Right ventricle myocardium superior (tissue), 1 donor: ENCODE data around the gene RALGAPA2. TPM values are rescaled to one million over a fixed set of nuclear protein-coding genes. Genes with fewer than 3 reads are reported as not detected.
A peak's percentile ranks its signal among the peaks of the same experiment; 100 is the strongest.

Experiments
- ATAC-seq: fragments of 200-7000 bp; cut with Tn5 transposase; one replicate; pipeline ENCODE4 v1.9.1; 2020; ENCODE audit warnings: mild to moderate bottlenecking; ENCODE audit not compliant: poor library complexity
- DNase-seq: peaks from one replicate; pipeline ENCODE4 v3.0.0-alpha.2; 2020
- intact Hi-C: fragments of 100-400 bp; cut with DNase I; formaldehyde crosslinking; loops from one replicate; pipeline ENCODE4 v1.11.2; 2022
- total RNA-seq: library from RNA; stranded (reverse); fragmentation: NEBNext Ultra II Directional; extraction: Animal tissue kit (Norgen Biotek cat#: 25700); gene quantifications from one replicate; pipeline ENCODE4 v1.2.1, GENCODE V29; 2021
- donor health status: DM: no; HTN: yes; CAD: no; lungs with severe emphysema.

Gene RALGAPA2
- total RNA-seq, 1 donor from 2014 or later = 15.5 TPM

DNA sequence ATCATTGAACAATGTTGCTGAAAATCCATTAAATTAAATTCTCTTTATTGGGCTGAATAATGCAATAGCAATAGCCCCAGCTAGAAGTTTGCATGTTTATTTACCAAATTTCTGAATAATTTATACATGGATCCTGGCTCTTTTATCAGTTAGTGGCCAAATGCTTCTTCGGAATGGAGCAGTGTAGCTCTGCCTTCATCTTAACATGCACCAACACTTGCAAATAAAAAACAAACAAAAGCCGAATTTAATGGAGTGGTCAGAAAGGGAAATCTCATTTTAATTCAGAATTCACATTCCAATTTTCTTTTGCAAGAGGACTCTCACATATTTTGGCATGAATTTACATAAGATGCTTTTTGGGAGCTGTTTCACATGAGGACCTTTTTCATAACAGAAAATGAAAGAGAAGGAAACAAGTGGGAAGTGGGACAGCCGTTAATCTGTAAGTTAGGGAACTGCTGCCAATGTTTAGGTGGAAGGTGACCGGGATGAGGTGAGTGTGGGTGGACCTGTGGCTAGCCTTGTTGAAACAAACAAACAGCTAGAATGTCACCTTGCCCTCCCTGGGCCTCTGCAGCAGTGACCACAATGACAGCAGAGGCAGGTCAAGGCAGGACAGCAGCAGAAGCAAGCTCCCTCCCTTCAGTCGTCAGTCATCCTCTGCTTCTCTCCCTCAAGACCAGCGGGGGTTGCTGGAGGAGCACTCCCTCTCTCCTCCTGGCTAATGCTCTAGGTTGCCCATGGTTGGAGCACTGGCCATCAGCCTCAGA is 271.4 kb downstream of the RALGAPA2 start:
- DNase-seq (no peak), ATAC-seq (peak; percentile 68)
- intact Hi-C loops = no loop called here

DNA sequence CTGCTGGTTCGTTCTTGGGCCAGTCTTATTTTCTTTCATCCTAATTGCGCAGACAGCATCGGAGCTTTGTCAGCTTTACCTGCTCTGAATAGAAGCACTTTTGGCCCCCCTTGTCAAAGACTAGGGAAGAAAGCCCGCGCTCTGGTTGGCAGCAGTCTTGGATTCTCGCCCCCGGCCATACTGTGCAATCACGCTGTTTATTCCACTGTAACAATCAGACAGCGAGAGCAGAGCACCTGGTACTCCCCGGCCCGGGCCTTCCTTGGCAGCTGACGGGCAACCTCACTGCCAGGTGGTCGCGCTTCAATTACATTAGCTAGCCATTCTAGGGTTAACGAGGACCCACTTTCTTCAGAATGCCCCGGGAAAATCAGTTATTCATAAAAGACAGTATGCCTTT is 272.0 kb downstream of the RALGAPA2 start:
- DNase-seq = no peak
- ATAC-seq = peak; percentile 36
- intact Hi-C loops = no loop called here

DNA sequence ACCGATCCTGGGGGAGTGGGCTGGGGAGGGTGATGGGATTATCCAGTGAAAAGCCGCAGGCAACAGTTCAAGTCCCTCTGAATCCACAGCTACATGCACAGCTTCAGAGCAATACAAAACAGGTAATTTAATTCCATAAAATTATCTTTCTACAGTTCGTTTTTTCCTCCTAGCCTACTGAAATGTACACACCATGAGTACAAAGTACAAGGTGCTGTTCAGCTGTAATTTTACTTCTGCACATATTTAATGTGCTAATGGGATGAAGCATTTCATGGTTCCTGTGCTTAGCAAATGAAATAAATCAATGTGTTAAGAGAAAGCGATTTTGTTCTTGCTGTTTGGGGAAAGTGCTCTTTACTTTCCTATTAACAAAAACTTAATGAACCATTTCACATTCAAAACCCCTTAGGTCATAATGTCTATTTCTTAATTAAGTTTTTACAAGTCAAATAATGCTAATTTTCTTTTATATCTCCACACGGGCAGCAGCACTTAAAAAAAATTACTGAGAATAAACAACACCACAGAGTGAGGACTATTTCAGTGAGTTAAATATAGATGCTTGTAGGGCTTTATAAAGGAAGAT is 272.7 kb downstream of the RALGAPA2 start:
- ATAC-seq = no peak
- intact Hi-C loops = no loop called here
- no peak for DNase-seq

DNA sequence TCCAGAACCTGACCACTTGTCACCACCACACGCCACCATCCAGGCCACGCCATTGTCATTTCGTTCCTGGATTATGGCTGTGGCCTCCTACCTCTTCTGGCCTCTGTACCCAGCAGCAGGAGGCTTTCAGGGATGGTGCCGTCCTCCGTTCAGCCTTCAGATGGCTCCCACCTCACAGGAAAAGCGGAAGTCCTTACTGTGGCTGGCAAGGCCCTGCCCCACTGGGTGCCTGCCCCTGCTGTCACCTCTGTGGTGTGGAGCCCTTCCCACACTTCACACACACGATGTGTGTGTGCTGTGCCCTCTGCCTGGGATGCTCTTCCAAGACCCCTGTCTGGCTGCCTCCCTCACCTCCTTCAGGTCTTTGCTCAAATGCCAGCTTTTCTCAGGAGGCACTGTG is 275.1 kb downstream of the RALGAPA2 start:
- intact Hi-C loops = no loop called here
- ATAC-seq (no peak), DNase-seq (no peak)

DNA sequence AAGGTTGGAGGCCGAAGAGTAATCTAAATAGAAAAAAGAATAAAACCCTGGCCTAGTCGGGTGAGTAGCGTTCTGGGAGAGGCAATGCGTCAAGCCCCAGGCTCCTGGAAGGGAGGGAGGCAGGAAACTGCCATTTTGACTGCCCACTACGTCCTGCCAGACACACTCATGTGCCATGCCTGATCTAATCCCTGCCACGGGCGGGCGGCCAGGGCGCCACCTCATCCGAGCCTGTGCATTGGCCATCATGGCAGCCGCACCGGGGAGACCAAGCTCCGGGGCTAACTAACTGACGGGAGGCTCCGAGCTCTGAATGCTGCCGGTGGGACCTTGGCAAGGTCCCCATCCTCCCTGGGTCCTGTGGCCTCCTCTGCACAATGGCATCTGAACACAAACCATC is 275.8 kb downstream of the RALGAPA2 start:
- intact Hi-C loops = no loop called here
- ATAC-seq (no peak), DNase-seq (no peak)

DNA sequence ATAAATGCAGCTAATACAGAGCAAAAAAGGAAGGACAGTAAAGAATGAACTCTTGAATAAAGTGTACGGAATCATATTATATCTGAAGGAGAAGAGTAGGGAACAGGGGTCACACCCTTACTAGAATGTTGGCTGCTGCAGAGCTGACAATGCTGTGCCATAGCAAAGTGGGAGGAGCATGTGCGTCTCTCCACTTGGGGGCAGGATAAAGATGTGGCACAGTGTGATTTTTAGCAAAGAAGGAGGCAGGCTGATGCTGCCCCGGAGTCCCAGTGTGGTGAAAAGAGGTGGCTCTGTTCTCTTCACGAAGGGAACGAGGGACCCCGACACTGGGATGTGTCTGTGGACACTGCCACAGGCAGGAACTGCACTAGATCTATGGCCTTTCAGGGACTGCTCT is 277.0 kb downstream of the RALGAPA2 start:
- peak; percentile 58 for ATAC-seq
- DNase-seq = no peak
- intact Hi-C loops = no loop called here

DNA sequence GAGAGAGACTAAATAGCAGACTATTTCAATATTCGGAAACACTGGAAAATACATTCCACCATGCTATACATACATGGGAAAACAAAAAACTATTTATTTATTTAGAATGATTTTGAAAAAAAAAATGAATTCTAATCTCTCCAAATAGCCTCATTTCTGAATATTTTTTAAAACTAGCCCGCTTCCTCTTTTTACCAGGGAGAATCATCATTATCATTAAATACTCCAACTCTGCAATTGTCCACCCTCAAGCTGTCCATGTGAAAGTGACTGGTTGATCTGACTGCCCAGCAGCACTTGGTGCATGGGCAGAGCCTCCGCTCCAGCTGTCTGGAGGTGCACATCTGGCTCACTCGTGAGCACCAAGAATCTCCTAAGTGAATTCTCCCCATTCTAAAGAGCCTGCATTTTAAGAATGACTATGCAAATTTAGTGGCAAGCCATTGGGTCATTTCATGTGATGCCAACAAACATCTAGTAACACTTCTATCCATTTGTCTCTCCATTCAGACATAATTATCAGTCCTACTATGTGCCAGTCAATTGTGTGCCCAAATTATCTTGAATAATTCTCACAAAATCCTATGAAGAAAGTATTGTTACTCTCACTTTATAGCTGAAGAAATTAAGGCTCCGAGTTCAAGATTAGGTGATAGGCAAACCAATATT is 279.7 kb downstream of the RALGAPA2 start:
- intact Hi-C loops = no loop called here
- ATAC-seq (no peak), DNase-seq (no peak)

DNA sequence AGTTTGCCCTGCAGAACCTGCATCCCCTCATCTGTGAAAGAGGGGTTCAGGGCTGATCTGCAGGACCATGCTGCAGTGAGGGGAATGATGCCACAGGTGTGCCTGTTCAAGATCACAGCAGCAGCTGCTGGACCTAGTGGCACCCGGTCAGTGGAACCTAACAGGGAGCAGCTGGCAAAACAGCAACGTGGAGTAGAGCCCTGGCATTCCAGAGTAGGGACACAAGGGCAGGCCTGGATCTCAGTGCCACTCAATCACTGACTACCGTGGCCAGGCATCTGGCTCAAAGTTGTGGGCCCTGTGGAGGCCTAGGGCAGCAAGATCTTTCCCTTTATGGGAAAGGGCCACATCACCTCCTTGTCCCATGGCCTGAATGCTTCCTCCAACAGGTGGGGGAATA is 282.4 kb downstream of the RALGAPA2 start:
- DNase-seq = no peak
- intact Hi-C loops = no loop called here
- peak; percentile 73 for ATAC-seq

DNA sequence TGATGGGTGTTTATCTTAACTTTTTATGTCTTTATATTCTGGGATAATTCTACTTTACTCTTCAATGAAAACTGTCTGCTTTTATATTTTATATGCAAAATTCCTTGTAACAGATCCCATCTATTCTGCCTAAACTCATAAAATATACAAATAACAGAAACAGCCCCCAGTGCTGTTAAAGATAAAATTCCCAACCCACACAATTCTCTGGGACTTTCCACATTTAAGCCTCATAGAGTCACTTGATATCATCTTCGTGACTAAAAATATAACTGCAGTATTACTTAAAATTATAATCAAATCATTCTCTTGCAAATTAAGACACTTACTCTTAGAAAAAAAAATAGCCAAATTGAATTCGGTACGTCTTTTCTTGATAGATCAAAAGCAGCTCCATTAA is 284.4 kb downstream of the RALGAPA2 start:
- intact Hi-C loops = no loop called here
- DNase-seq (no peak), ATAC-seq (no peak)

DNA sequence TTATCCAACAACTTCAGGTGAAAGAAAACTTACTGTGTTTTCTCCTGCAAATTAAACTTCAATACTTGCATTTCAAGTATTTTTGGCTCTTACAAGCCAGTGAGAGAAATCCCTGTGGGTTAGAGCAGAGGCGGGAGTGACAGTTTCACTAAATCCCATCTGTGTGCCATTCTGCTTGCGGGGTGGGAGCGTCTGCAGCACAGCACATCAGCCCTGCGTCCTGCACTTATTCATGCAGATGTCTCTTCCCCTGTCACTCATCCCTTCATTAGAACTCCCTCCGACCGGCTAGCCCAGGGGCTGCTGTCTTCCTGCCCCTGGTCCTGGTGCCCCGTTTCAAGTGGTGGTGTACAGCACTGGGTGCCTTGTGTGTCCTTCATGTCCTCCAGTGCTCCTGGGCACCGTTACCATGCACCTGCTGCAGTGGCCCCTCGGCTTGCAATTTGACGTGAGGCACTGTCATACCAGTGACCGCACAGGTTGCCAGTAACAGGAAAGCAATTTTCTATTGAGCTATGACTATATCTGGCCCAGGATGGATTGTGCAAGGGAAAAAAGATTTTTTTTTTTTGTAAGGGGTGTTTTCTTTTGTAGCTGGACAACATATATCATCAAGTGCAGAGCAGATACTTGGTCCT is 285.1 kb downstream of the RALGAPA2 start:
- DNase-seq (no peak), ATAC-seq (no peak)
- intact Hi-C loops = no loop called here

DNA sequence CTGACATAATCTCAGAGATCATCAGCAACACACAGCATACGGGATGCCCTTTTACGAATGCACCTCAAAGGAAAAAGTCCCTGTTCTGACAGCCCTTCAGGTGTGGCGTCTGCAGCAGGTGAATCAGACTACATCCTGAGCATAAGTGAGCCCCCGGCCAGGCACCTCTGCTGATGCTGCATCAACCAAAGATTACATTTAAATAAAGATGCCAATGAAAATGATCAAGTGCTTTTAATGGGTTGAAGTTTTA is 285.9 kb downstream of the RALGAPA2 start:
- no peak for ATAC-seq
- intact Hi-C loops = no loop called here
- DNase-seq = no peak

DNA sequence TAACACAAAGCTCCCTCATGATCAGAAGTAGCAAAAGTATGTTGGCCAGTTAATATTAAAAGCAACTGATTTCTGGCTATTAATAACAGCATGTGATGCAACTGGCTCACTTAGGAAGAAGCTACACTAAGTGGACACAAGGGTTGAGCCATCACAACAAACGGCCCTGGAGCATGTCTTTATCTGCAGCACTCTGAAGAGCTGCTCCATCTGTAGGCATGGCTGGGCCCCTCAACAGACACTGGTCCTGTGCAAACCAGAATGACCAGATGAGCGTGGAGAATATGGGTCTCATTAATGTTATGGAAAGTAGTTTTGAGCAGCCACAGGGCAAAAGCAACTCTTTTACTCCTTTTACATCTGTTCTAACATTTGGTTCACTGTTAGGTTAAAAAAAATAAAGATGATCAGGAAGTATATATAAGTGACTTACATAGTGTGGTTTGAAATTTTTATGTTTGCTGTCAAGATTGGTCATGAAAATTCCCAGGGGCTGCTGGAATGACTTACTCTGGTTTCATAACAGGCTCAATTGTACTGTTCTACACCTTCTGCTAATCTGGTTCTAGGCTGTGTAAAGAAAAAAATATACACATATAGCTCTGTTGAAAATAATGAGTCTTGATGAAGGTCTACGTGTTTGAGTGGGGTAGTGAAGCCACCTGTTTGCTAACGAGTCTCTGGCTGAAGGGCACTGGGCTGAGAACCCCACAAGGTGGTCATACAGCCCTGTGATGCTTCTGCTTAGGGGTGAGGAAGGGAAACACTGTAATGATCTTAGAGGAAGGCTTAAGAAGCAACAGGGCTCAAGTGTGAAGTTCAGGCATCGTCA is 286.4 kb downstream of the RALGAPA2 start:
- ATAC-seq (peak; percentile 43), DNase-seq (no peak)
- intact Hi-C loops = no loop called here

DNA sequence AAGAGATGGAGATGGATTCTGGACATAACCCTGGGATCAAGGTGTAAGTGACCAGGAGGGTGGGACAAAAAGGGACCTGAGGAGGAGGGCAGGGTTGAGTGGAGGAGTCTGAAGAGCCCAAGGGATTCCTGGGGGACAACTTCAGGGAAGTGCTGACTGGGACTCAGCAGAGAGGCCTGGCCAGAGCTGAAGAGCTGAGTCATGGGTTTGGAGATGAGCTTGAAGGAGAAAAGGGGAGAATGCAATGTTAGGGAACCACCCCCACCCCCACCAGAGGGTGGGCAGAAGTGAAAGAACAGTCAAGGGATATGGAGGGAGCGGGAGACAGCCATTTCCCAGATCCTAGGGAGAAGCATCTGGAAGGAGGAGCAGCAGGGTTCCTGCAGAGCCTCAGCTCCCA is 289.3 kb downstream of the RALGAPA2 start:
- intact Hi-C loops = no loop called here
- DNase-seq (no peak), ATAC-seq (no peak)

DNA sequence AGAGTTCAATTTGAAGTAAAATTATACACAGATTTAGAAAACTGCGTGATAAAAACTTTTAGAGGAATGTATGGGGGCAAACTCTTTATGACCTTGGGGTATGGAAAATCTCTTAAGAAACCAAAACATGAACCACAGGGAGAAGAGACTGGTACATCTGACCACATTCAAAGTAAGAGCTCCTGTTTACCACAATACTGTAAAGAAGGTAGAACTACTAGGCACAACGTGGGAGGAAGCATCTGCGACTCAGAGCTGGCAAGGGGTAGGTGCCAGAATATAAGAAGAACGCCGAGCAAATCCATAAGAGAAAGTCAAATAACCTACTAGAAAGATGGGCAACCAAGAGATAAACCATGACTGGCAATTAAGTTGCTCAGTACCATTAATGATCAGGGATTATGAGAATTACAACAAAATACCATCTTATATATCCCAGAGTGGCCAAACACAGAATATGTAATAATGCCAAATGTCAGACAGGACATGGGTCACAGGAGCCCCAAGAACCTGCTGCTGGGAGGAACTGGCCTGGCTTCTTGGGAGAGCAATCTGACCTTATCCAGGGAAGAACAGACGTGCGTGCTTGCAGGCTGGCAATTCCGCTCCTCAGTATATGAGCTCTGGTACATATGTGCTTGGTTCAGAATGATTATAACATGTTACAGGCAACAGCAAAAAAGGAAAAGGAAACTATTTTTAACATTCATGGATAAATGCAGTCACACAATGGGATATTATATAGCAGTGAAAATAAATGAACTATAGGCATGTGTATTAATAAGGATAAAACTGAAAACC is 294.4 kb downstream of the RALGAPA2 start:
- intact Hi-C loops = no loop called here
- DNase-seq = no peak
- no peak for ATAC-seq

DNA sequence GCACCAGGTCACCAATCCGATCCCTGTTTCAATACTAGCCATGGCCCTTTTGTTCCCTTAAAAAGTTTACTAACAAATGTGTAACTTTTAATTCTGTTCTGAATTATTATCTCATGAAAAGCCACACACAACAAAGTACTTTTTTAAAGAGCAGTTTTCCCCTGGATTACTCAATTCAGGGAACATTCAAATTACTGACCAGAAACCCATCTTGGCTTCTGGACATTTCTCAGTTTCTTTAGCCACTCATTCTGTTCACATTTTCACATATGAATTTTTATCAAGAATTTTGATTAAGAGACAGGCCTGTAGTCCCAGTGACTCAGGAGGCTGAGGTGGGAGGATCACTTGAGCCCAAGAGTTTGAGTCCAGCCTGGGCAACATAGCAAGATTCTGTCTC is 297.1 kb downstream of the RALGAPA2 start:
- DNase-seq = no peak
- intact Hi-C loops = no loop called here
- no peak for ATAC-seq

DNA sequence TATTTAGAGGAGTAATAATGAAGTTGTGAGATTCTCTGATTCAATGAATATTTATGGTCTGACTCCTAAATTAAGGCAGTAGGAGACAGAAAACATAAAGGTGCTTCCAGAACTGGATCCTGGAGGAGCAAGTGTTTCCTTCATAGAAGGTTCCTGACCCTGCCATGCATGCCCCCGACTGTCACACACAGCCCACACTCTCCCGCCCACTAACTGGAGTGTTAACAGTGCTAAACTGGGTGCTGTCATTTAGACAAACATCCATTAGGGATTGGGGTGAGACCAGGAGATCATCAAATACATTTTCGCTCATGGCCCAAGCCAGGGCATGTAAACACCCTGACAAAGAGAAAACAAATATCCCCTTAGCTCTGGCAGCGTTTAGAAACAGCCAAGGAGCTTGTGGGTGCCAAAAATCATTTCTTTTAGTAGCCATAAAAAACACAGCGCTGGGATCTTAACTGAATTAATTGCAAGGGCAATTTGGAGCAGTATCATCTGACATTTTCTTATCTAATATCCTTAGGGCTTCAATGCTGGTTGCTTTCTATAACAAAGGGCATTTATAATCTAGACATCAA is 297.7 kb downstream of the RALGAPA2 start:
- no peak for ATAC-seq
- no peak for DNase-seq
- intact Hi-C loops = no loop called here

DNA sequence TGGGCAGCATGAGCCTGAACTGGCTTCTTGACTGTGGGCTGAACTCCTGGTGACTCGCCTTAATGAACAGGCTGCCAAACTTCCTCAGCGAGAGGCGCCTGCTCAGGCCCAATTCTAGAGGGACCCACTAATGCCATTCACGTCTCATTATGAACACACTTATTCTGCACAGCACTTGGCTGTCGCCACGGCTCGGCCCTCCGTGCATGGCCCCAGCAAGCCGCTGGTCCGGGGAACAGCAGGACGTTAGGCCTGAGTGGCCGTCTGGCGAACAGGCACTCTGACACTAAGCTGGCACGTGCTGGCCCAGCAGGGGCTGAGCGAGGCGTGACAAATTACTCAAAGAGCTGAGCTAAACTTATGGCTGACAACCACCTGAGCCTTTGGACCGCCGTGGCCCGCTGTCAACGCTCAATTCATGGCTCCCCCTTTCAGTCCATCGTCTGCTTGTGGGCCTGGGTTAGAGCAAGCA is 298.6 kb downstream of the RALGAPA2 start:
- DNase-seq (no peak), ATAC-seq (no peak)
- intact Hi-C loops = no loop called here

DNA sequence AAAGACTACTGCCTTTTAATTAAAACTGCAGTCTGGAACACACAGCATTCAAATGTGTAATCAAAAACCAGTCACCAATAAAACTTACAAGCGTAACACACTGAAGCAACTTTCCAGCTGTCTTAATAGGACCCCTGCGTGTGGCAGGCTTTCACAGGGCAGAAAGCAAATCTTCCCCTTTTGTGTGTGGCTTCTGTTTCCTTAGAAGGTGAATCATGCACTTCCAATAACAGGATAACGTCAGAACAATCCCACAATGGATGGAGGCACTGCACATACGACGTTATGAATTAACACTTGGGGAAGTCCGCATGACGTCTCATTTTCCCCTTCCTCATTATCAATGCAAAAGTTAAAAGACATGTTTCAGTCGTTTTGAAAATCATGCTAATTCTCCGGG is 299.7 kb downstream of the RALGAPA2 start:
- ATAC-seq (no peak), DNase-seq (no peak)
- intact Hi-C loops = no loop called here
